Loucy (cell line): Measurements from ENCODE around the gene ZNF664.

Experiments
- EZH2phosphoT487 ChIP-seq: fragments of 200-600 bp; IDR thresholded peaks from 2 replicates; pipeline ENCODE4 v1.6.1; 2018; ENCODE audit warnings: antibody characterized with exemption, mild to moderate bottlenecking, moderate library complexity, borderline replicate concordance
- TF ChIP-seq, protein P1 (sequence below): fragments of 200-600 bp; sonication (generic); conservative IDR thresholded peaks from 2 replicates; pipeline ENCODE4 v1.5.1; 2014; ENCODE audit warnings: mild to moderate bottlenecking, antibody characterized with exemption, low read length

DNA sequence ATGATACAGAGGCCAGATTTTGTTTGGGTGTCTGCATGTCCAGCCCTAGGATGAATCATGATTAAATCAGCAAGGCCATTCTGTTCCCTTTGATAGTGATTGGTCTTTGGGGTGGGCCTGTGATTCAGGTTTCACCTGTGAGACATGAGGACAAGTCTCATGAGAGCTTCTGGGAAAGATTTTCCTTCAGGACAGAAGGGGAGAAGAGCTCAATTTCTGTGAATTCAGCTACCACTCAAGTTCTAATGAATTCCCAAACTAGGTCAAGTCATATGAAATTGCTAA, 73.4 kb downstream of the ZNF664 start:
- TF ChIP-seq, protein P1, sequence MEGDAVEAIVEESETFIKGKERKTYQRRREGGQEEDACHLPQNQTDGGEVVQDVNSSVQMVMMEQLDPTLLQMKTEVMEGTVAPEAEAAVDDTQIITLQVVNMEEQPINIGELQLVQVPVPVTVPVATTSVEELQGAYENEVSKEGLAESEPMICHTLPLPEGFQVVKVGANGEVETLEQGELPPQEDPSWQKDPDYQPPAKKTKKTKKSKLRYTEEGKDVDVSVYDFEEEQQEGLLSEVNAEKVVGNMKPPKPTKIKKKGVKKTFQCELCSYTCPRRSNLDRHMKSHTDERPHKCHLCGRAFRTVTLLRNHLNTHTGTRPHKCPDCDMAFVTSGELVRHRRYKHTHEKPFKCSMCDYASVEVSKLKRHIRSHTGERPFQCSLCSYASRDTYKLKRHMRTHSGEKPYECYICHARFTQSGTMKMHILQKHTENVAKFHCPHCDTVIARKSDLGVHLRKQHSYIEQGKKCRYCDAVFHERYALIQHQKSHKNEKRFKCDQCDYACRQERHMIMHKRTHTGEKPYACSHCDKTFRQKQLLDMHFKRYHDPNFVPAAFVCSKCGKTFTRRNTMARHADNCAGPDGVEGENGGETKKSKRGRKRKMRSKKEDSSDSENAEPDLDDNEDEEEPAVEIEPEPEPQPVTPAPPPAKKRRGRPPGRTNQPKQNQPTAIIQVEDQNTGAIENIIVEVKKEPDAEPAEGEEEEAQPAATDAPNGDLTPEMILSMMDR, result no peak
- no peak for TF ChIP-seq EZH2phosphoT487
